Measurements from ENCODE around the gene USP48. TPM values are rescaled to one million over a fixed set of nuclear protein-coding genes. Genes with fewer than 3 reads are reported as not detected.
"Not testable (repeated sequence)": the region's sequence is repeated elsewhere in the genome, so short reads cannot be mapped to it uniquely, and the experiment has no call there.

Gene USP48
- total RNA-seq, 1 experiment from 2014 or later = 57.3 TPM

- DNase-seq (ENCODE audit: low read depth, low spot score) = peak; percentile 51
- in situ Hi-C loops (cut with HindIII; ENCODE audit: low pct_unique_long_range_greater_than_20kb, low sequenced_read_pairs) = no loop called here
Measured at GRCh38 chr1:21781815-21782348, 1.1 kb downstream of the USP48 start.

- no peak for DNase-seq (ENCODE audit: low read depth, low spot score)
- in situ Hi-C loops (cut with HindIII; ENCODE audit: low pct_unique_long_range_greater_than_20kb, low sequenced_read_pairs) = no loop called here
Measured at GRCh38 chr1:21779613-21780521, 3.1 kb downstream of the USP48 start.

GRCh38 chr1:21778405-21778727 lies 4.6 kb downstream of the USP48 start:
- no peak for DNase-seq (ENCODE audit: low read depth, low spot score)
- in situ Hi-C loops (cut with HindIII; ENCODE audit: low pct_unique_long_range_greater_than_20kb, low sequenced_read_pairs) = no loop called here

GRCh38 chr1:21776925-21777324 lies 6.0 kb downstream of the USP48 start:
- in situ Hi-C loops (cut with HindIII; ENCODE audit: low pct_unique_long_range_greater_than_20kb, low sequenced_read_pairs); DNase-seq (ENCODE audit: low read depth, low spot score): not testable (repeated sequence)

GRCh38 chr1:21775985-21776562 lies 6.9 kb downstream of the USP48 start:
- in situ Hi-C loops (cut with HindIII; ENCODE audit: low pct_unique_long_range_greater_than_20kb, low sequenced_read_pairs) = no loop called here

GRCh38 chr1:21775550-21775914 lies 7.4 kb downstream of the USP48 start:
- in situ Hi-C loops (cut with HindIII; ENCODE audit: low pct_unique_long_range_greater_than_20kb, low sequenced_read_pairs) = no loop called here
- peak; percentile 87 for DNase-seq (ENCODE audit: low read depth, low spot score)

More at GRCh38 chr1:21775985-21776562, 6.9 kb downstream of the USP48 start:
- DNase-seq (ENCODE audit: low read depth, low spot score) = no peak

- peak; percentile 30 for DNase-seq (ENCODE audit: low read depth, low spot score)
- in situ Hi-C loops (cut with HindIII; ENCODE audit: low pct_unique_long_range_greater_than_20kb, low sequenced_read_pairs) = no loop called here
Measured at GRCh38 chr1:21774835-21775549, 8.0 kb downstream of the USP48 start.

- no peak for DNase-seq (ENCODE audit: low read depth, low spot score)
- in situ Hi-C loops (cut with HindIII; ENCODE audit: low pct_unique_long_range_greater_than_20kb, low sequenced_read_pairs) = no loop called here
Measured at GRCh38 chr1:21773585-21773984, 9.4 kb downstream of the USP48 start.

GRCh38 chr1:21771672-21772071 lies 11.3 kb downstream of the USP48 start:
- DNase-seq (ENCODE audit: low read depth, low spot score); in situ Hi-C loops (cut with HindIII; ENCODE audit: low pct_unique_long_range_greater_than_20kb, low sequenced_read_pairs): not testable (repeated sequence)

GRCh38 chr1:21770602-21771001 lies 12.3 kb downstream of the USP48 start:
- DNase-seq (ENCODE audit: low read depth, low spot score); in situ Hi-C loops (cut with HindIII; ENCODE audit: low pct_unique_long_range_greater_than_20kb, low sequenced_read_pairs): not testable (repeated sequence)

GRCh38 chr1:21770201-21770600 lies 12.7 kb downstream of the USP48 start:
- in situ Hi-C loops (cut with HindIII; ENCODE audit: low pct_unique_long_range_greater_than_20kb, low sequenced_read_pairs) = no loop called here

GRCh38 chr1:21767106-21767505 lies 15.8 kb downstream of the USP48 start:
- in situ Hi-C loops (cut with HindIII; ENCODE audit: low pct_unique_long_range_greater_than_20kb, low sequenced_read_pairs); DNase-seq (ENCODE audit: low read depth, low spot score): not testable (repeated sequence)

More at GRCh38 chr1:21770201-21770600, 12.7 kb downstream of the USP48 start:
- no peak for DNase-seq (ENCODE audit: low read depth, low spot score)

GRCh38 chr1:21766210-21766609 lies 16.7 kb downstream of the USP48 start:
- in situ Hi-C loops (cut with HindIII; ENCODE audit: low pct_unique_long_range_greater_than_20kb, low sequenced_read_pairs) = no loop called here
- no peak for DNase-seq (ENCODE audit: low read depth, low spot score)

GRCh38 chr1:21764615-21765423 lies 18.1 kb downstream of the USP48 start:
- in situ Hi-C loops (cut with HindIII; ENCODE audit: low pct_unique_long_range_greater_than_20kb, low sequenced_read_pairs) = no loop called here
- DNase-seq (ENCODE audit: low read depth, low spot score) = peak; percentile 80

- in situ Hi-C loops (cut with HindIII; ENCODE audit: low pct_unique_long_range_greater_than_20kb, low sequenced_read_pairs) = no loop called here
- no peak for DNase-seq (ENCODE audit: low read depth, low spot score)
Measured at GRCh38 chr1:21763694-21764419, 19.1 kb downstream of the USP48 start.

GRCh38 chr1:21763236-21763635 lies 19.7 kb downstream of the USP48 start:
- in situ Hi-C loops (cut with HindIII; ENCODE audit: low pct_unique_long_range_greater_than_20kb, low sequenced_read_pairs) = no loop called here
- DNase-seq (ENCODE audit: low read depth, low spot score) = no peak

- no peak for DNase-seq (ENCODE audit: low read depth, low spot score)
- in situ Hi-C loops (cut with HindIII; ENCODE audit: low pct_unique_long_range_greater_than_20kb, low sequenced_read_pairs) = no loop called here
Measured at GRCh38 chr1:21762022-21762404, 20.9 kb downstream of the USP48 start.
